ENCODE data around the gene CEBPA. TPM values are rescaled to one million over a fixed set of nuclear protein-coding genes. Genes with fewer than 3 reads are reported as not detected.
"Not testable (repeated sequence)": the region's sequence is repeated elsewhere in the genome, so short reads cannot be mapped to it uniquely, and the experiment has no call there.

The CEBPA gene
- total RNA-seq, 2 donors from 2014 or later, result 0.82 to 1.0 TPM

DNA sequence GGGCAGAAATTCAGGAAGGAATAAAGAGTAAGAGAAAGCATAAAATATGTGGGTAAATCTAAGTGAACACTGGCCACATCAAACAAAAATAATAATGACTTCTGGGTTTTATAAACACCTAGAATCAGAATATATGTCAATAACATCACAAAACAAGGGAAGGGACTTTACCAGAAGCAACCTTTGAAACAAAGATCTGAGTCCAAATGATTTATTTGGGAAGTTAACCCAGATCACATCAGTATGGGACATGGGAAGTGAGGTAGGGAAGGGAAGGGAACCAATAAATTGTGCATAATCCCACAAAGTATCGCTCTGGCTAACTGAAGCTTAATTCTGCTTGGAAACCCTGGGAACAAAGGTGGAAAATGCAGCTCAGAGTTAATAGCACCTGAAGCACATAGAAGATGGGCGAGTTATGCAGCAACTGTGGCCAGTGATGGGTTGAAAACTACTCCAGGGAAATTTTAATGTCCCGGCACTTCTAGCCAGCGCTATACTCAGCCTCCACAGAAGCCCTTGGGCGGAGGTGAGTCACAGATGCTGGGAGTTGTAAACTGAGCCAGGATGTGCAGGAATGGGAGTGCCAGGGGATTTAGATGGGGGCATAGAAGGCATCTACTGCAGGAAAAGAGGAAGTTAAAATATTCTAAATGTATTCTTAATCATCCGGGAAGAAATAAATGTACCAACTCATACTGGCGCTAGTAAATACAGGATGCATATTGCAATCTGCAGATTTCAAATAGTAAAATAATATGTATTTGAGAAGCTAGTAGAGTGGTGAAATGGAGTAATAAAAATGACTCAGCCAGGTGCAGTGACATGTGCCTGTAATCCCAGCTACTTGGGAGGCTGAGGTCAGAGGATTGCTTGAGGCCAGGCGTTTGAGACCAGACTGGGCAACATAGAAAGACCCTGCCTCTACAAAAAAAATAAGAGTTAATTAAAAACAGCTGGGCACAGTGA, 37.0 kb upstream of the CEBPA start:
- H3K36me3 Mint-ChIP-seq (ENCODE audit: insufficient read depth in 2 of 2), result no peaks in the 10 kb centered on the region
- no peak for DNase-seq
- no peaks in the 10 kb centered on the region for H3K9me3 Mint-ChIP-seq
- no peak overlapping the region for H3K4me3 Mint-ChIP-seq
- H3K4me1 Mint-ChIP-seq (ENCODE audit: low read depth), result no peaks in the 10 kb centered on the region
- peaks cover 34% of the 10 kb centered on the region for H3K27me3 Mint-ChIP-seq (ENCODE audit: low read depth)
- no peak for ATAC-seq (replicated peaks in 1 of 2)
- H3K27ac Mint-ChIP-seq, result no peak overlapping the region

- no peak overlapping the region for H3K4me3 Mint-ChIP-seq
- no peaks in the 10 kb centered on the region for H3K4me1 Mint-ChIP-seq (ENCODE audit: low read depth)
- ATAC-seq (replicated peaks in 1 of 2) (no peak), DNase-seq (no peak)
- peaks cover 18% of the 10 kb centered on the region for H3K27me3 Mint-ChIP-seq (ENCODE audit: low read depth)
- no peaks in the 10 kb centered on the region for H3K9me3 Mint-ChIP-seq
- H3K36me3 Mint-ChIP-seq (ENCODE audit: insufficient read depth in 2 of 2), result no peaks in the 10 kb centered on the region
- H3K27ac Mint-ChIP-seq, result no peak overlapping the region
Measured at GRCh38 chr19:33335446-33335845, 33.1 kb upstream of the CEBPA start.

- Mint-ChIP-seq H3K36me3 (ENCODE audit: insufficient read depth in 2 of 2) (no peaks in the 10 kb centered on the region), H3K9me3 (no peaks in the 10 kb centered on the region)
Measured at GRCh38 chr19:33334271-33334670, 31.9 kb upstream of the CEBPA start.

DNA sequence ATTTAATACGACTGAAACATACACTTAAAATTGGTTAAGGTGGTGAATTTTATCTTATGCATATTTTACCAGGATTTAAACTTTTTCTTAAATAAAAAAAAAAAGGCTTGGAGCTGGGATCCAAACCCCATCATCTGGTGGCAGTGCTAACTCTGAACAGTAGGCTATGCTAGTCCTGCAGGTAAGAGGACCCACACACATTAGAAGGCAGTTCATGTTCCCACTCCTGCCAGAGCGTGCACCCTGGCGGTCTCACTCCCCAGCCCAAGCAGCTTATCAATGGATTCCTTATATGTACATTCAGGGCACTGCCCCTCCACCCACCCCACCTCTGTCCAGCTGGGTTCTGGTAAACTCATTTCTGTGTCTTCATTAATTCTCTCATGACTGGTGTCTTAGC, 31.3 kb upstream of the CEBPA start:
- Mint-ChIP-seq H3K27me3 (ENCODE audit: low read depth) (peaks cover 21% of the 10 kb centered on the region), H3K4me1 (ENCODE audit: low read depth) (no peaks in the 10 kb centered on the region), H3K27ac (no peak overlapping the region), H3K4me3 (no peak overlapping the region), H3K36me3 (ENCODE audit: insufficient read depth in 2 of 2) (no peaks in the 10 kb centered on the region), H3K9me3 (no peaks in the 10 kb centered on the region)
- DNase-seq (no peak), ATAC-seq (replicated peaks in 1 of 2) (no peak)

More at GRCh38 chr19:33334271-33334670, 31.9 kb upstream of the CEBPA start:
- no peaks in the 10 kb centered on the region for H3K4me1 Mint-ChIP-seq (ENCODE audit: low read depth)
- H3K27ac Mint-ChIP-seq, result no peak overlapping the region
- H3K27me3 Mint-ChIP-seq (ENCODE audit: low read depth), result peaks cover 23% of the 10 kb centered on the region
- H3K4me3 Mint-ChIP-seq, result no peak overlapping the region
- DNase-seq, result no peak
- ATAC-seq (replicated peaks in 1 of 2), result no peak

DNA sequence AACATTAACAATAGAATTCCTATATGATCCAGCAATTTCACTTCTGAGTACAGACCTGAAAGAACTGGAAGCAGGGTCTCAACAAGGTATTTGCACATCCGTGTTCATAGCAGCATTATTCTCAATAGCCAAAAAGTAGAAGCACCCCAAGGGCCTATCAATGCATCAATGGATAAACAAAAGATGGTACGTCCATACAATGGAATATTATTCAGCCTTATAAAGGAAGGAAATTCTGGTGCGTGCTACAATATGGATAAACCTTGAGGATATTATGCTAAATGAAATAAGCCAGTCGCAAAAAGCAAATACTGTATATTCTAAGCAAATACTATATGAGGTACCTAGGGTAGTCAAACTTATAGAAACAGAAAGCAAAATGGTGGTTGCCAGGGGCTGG, 30.8 kb upstream of the CEBPA start:
- H3K4me1 Mint-ChIP-seq (ENCODE audit: low read depth), result no peaks in the 10 kb centered on the region
- ATAC-seq (replicated peaks in 1 of 2), result no peak

DNA sequence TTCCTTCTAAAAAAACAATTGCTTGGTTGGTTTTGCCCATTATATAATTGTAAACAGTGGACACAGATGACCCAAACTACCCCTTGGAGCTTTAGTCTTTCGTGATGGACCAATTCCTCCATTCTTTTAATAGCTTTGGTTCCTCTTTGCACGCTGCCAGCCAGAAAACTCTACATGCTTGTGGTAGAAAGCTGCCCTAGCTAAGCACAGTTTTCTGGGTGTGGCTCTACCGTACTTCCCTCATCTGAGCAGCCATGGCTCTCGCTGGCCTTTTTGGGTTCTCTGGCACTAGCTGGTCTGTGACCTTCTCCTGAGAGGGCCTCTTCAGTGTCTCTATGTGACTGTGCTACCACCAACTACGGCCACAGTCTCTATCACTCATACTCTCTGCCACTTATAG, 29.9 kb upstream of the CEBPA start:
- no peak overlapping the region for H3K27ac Mint-ChIP-seq
- H3K27me3 Mint-ChIP-seq (ENCODE audit: low read depth), result peaks cover 13% of the 10 kb centered on the region
- no peaks in the 10 kb centered on the region for H3K9me3 Mint-ChIP-seq
- H3K4me3 Mint-ChIP-seq, result no peak overlapping the region
- ATAC-seq (replicated peaks in 1 of 2) (no peak), DNase-seq (no peak)
- no peaks in the 10 kb centered on the region for H3K4me1 Mint-ChIP-seq (ENCODE audit: low read depth)
- H3K36me3 Mint-ChIP-seq (ENCODE audit: insufficient read depth in 2 of 2), result no peaks in the 10 kb centered on the region

More for the DNA sequence above, 30.8 kb upstream of the CEBPA start:
- no peak overlapping the region for H3K27ac Mint-ChIP-seq
- H3K9me3 Mint-ChIP-seq, result no peaks in the 10 kb centered on the region
- no peak overlapping the region for H3K4me3 Mint-ChIP-seq
- H3K36me3 Mint-ChIP-seq (ENCODE audit: insufficient read depth in 2 of 2), result no peaks in the 10 kb centered on the region
- DNase-seq, result no peak
- H3K27me3 Mint-ChIP-seq (ENCODE audit: low read depth), result peaks cover 16% of the 10 kb centered on the region

- H3K36me3 Mint-ChIP-seq (ENCODE audit: insufficient read depth in 2 of 2), result no peaks in the 10 kb centered on the region
- peaks cover 13% of the 10 kb centered on the region for H3K27me3 Mint-ChIP-seq (ENCODE audit: low read depth)
- no peak overlapping the region for H3K4me3 Mint-ChIP-seq
- no peaks in the 10 kb centered on the region for H3K9me3 Mint-ChIP-seq
- H3K4me1 Mint-ChIP-seq (ENCODE audit: low read depth), result no peaks in the 10 kb centered on the region
- DNase-seq (no peak), ATAC-seq (replicated peaks in 1 of 2) (no peak)
- H3K27ac Mint-ChIP-seq, result no peak overlapping the region
Measured at GRCh38 chr19:33329736-33330135, 27.4 kb upstream of the CEBPA start.

DNA sequence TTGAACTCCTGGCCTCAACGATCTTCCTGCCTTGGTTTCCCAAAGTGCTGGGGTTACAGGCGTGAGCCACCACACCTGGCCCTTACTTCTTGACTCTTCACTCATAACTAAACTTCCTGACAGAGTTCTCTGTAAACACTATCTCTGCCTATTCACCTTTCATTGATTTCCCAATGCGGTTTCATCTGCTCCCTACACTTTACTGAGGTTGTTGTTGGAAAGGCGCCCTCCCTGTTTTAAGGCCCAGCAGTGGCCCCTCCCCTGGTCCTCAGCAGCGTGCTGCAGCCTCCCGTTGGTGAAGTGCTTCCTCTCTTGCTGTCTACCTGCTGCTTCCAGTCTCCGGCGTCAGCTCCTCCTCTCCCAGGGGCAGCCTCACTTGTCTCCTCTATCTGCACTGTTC, 26.7 kb upstream of the CEBPA start:
- Mint-ChIP-seq H3K4me1 (ENCODE audit: low read depth) (no peaks in the 10 kb centered on the region), H3K36me3 (ENCODE audit: insufficient read depth in 2 of 2) (no peaks in the 10 kb centered on the region), H3K27ac (no peak overlapping the region), H3K4me3 (no peak overlapping the region), H3K9me3 (no peaks in the 10 kb centered on the region), H3K27me3 (ENCODE audit: low read depth) (peaks cover 13% of the 10 kb centered on the region)
- DNase-seq (no peak), ATAC-seq (replicated peaks in 1 of 2) (no peak)

DNA sequence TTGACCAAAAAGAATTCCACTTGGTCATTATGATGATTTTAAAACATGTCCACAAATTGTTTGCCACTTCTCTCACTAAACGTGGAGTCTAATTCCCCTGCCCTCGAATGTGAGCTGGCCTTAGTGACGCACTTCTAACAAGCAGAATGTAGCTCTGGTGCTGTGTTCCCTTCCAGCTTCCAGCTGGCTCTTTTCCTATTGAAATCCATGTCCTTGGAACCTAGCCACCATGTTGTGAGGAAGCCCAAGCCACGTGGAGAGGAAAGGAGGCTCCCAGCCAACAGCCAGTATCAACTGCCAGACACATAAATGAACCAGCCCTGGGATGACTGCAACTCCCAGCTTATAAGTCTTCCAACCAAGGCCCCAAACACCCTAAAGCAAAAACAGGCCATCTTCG, 23.6 kb upstream of the CEBPA start:
- Mint-ChIP-seq H3K4me1 (ENCODE audit: low read depth) (no peaks in the 10 kb centered on the region), H3K4me3 (no peak overlapping the region), H3K27ac (no peak overlapping the region), H3K36me3 (ENCODE audit: insufficient read depth in 2 of 2) (no peaks in the 10 kb centered on the region), H3K9me3 (no peaks in the 10 kb centered on the region), H3K27me3 (ENCODE audit: low read depth) (peaks cover 13% of the 10 kb centered on the region)
- DNase-seq (no peak), ATAC-seq (replicated peaks in 1 of 2) (no peak)

GRCh38 chr19:33324628-33325027, 22.3 kb upstream of the CEBPA start:
- Mint-ChIP-seq H3K4me3 (no peak overlapping the region), H3K27me3 (ENCODE audit: low read depth) (peaks cover 17% of the 10 kb centered on the region), H3K36me3 (ENCODE audit: insufficient read depth in 2 of 2) (no peaks in the 10 kb centered on the region), H3K4me1 (ENCODE audit: low read depth) (no peaks in the 10 kb centered on the region), H3K9me3 (peaks cover 0 to 4% of the 10 kb centered on the region in 2 donors), H3K27ac (no peak overlapping the region)
- ATAC-seq (replicated peaks in 1 of 2) (no peak), DNase-seq (no peak)

DNA sequence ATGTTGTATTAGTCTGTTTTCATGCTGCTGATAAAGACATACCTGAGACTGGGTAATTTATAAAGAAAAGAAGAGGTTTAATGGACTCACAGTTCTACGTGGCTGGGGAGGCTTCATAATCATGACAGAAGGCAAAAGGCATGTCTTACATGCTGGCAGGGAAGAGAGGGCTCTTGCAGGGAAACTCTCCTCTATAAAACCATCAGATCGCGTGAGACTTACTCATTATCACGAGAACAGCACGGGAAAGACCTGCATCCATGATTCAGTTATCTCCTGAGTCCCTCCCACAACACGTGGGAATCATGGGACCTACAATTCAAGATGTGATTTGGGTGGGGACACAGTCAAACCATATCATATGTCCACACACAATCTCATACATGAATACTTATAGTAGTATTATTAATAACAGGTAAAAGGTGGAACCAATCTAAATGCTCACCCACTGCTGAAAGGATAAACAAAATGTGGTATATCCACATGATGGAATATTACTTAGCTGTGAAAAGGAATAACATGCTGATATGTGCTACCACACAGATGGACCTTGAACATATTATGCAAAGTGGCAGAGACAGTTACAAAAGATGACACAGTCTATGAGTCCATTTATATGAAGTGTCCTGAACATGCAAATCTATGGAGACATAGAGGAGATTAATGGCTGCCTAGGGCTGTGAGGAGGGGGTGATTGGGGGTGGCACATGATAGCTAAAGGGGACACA, 20.9 kb upstream of the CEBPA start:
- peaks cover 0 to 4% of the 10 kb centered on the region in 2 donors for H3K9me3 Mint-ChIP-seq
- H3K27me3 Mint-ChIP-seq (ENCODE audit: low read depth), result peaks cover 9% of the 10 kb centered on the region
- no peak for DNase-seq

GRCh38 chr19:33320636-33321035, 18.3 kb upstream of the CEBPA start:
- Mint-ChIP-seq H3K27ac (no peak overlapping the region), H3K4me1 (ENCODE audit: low read depth) (no peaks in the 10 kb centered on the region), H3K27me3 (ENCODE audit: low read depth) (peaks cover 15% of the 10 kb centered on the region), H3K36me3 (ENCODE audit: insufficient read depth in 2 of 2) (no peaks in the 10 kb centered on the region), H3K9me3 (peaks cover 0 to 4% of the 10 kb centered on the region in 2 donors), H3K4me3 (no peak overlapping the region)
- no peak for DNase-seq
- no peak for ATAC-seq (replicated peaks in 1 of 2)

More for the DNA sequence above, 20.9 kb upstream of the CEBPA start:
- Mint-ChIP-seq H3K4me1 (ENCODE audit: low read depth) (no peaks in the 10 kb centered on the region), H3K36me3 (ENCODE audit: insufficient read depth in 2 of 2) (no peaks in the 10 kb centered on the region), H3K4me3 (no peak overlapping the region), H3K27ac (no peak overlapping the region)
- no peak for ATAC-seq (replicated peaks in 1 of 2)

- not testable (repeated sequence) for H3K9me3 Mint-ChIP-seq; H3K4me1 Mint-ChIP-seq (ENCODE audit: low read depth); DNase-seq; H3K4me3 Mint-ChIP-seq; H3K27ac Mint-ChIP-seq; ATAC-seq (replicated peaks in 1 of 2); H3K36me3 Mint-ChIP-seq (ENCODE audit: insufficient read depth in 2 of 2)
- H3K27me3 Mint-ChIP-seq (ENCODE audit: low read depth), result peaks cover 15% of the 10 kb centered on the region
Measured at GRCh38 chr19:33317991-33318390, 15.7 kb upstream of the CEBPA start.

Data from activated T-cell treated with anti-CD3 and anti-CD28 coated beads, Interleukin-2, amount 50 U/mL, for 72 hours (primary cell).